Measurements from ENCODE around the gene DVL3. TPM values are rescaled to one million over a fixed set of nuclear protein-coding genes. Genes with fewer than 3 reads are reported as not detected.
A peak's percentile ranks its signal among the peaks of the same experiment; 100 is the strongest.

Gene DVL3
- total RNA-seq, 1 experiment from 2014 or later = 60.7 TPM

GRCh38 chr3:184156522-184156955 is 1.4 kb downstream of the DVL3 start:
- TF ChIP-seq MAX (IDR thresholded peaks at IDR 0.05) (0 out of 2 replicates have a peak, but pooled peaks have one; percentile 16), EGR1 (IDR thresholded peaks at IDR 0.05; ENCODE audit: low read depth) (no peak), CTCF (IDR thresholded peaks at IDR 0.05 in 2 of 3, conservative IDR thresholded peaks at IDR 0.05 in 1 of 3; ENCODE audit: borderline replicate concordance in 1 of 3, insufficient read depth in 1 of 3, low read depth in 2 of 3, low read length in 2 of 3) (no peak), TCF7L2 (IDR thresholded peaks at IDR 0.05; ENCODE audit: borderline replicate concordance, extremely low read depth, insufficient read depth, insufficient read length) (peak; percentile 71)
- H3K9me2 ChIP-seq (ENCODE audit: insufficient read depth) = no peaks in the 10 kb centered on the region
- H3K9ac ChIP-seq (ENCODE audit: low read length) = peak overlapping the region; percentile 82
- CTCF ChIA-PET = no interaction called here
- H4K20me1 ChIP-seq (ENCODE audit: insufficient read depth) = no peaks in the 10 kb centered on the region
- POLR2A ChIA-PET = no interaction called here
- ATAC-seq (peak; percentile 21), DNase-seq (ENCODE audit: low read depth, low spot score) (no peak)
- H3K79me2 ChIP-seq (ENCODE audit: insufficient read depth, low read length) = peaks cover 53% of the 10 kb centered on the region
- intact Hi-C loops (cut with micrococcal nuclease) = no loop called here
- RAD21 ChIA-PET (ENCODE audit: low non-redundant PET in 1 of 2, low total read pairs in 2 of 2, uncharacterized antibody in 2 of 2, unreplicated experiment in 2 of 2) = no interaction called here
- H3K4me3 ChIP-seq (replicated peaks in 1 of 2; ENCODE audit: low read depth in 1 of 2, low read length in 2 of 2) = peak overlapping the region; percentile 82 to 93
- no peaks in the 10 kb centered on the region for H3K36me3 ChIP-seq (ENCODE audit: control insufficient read depth in 1 of 2, insufficient read depth in 2 of 2, low read length in 2 of 2)
- H3K27ac ChIP-seq (ENCODE audit: low read depth, low read length) = peak overlapping the region; percentile 89
- H3K4me2 ChIP-seq (ENCODE audit: low read length) = peak overlapping the region; percentile 84
- H3K4me1 ChIP-seq (ENCODE audit: control insufficient read depth in 1 of 2, insufficient read depth in 2 of 2, low read length in 2 of 2) = peaks cover 7 to 21% of the 10 kb centered on the region in 2 experiments; a peak in 3 of 4 replicates
- H3K9me3 ChIP-seq (ENCODE audit: control insufficient read depth in 1 of 2, insufficient read depth in 1 of 2, low read depth in 1 of 2, low read length in 2 of 2) = no peaks in the 10 kb centered on the region
- BruUV-seq (replicated peaks) = no TSS peak
- no peak overlapping the region for H2AFZ ChIP-seq (ENCODE audit: low read depth, low read length, poor library complexity, severe bottlenecking)
- H3K27me3 ChIP-seq (ENCODE audit: insufficient read depth, low read length) = no peaks in the 10 kb centered on the region

GRCh38 chr3:184157206-184157605 is 2.0 kb downstream of the DVL3 start:
- intact Hi-C loops (cut with micrococcal nuclease) = no loop called here
- no TSS peak for BruUV-seq (replicated peaks)
- H3K27ac ChIP-seq (ENCODE audit: low read depth, low read length) = peak overlapping the region; percentile 89
- TF ChIP-seq MAX (IDR thresholded peaks at IDR 0.05) = no peak
- no peak for TF ChIP-seq ELF1 (IDR thresholded peaks at IDR 0.05; ENCODE audit: borderline replicate concordance, low read depth)
- TF ChIP-seq REST (IDR thresholded peaks at IDR 0.05; ENCODE audit: low read depth) = no peak
- no peak for TF ChIP-seq SRF (IDR thresholded peaks at IDR 0.05; ENCODE audit: low read depth)
- TF ChIP-seq POLR2A (IDR thresholded peaks at IDR 0.05; ENCODE audit: borderline replicate concordance, extremely low read depth, insufficient read depth, insufficient read length) = no peak
- TF ChIP-seq ZFX (IDR thresholded peaks at IDR 0.05) = no peak
- TF ChIP-seq YY1 (IDR thresholded peaks at IDR 0.05; ENCODE audit: extremely low read depth, insufficient replicate concordance, low read depth, low read length) = no peak
- no peak for TF ChIP-seq FOSL1 (IDR thresholded peaks at IDR 0.05; ENCODE audit: low read depth)
- TF ChIP-seq ATF3 (IDR thresholded peaks at IDR 0.05) = no peak
- no peak for TF ChIP-seq SIN3A (IDR thresholded peaks at IDR 0.05; ENCODE audit: low read depth)
- no peak for TF ChIP-seq POLR2AphosphoS5 (IDR thresholded peaks at IDR 0.05; ENCODE audit: low read depth, low read length)
- no peak for TF ChIP-seq CEBPB (IDR thresholded peaks at IDR 0.05; ENCODE audit: low read depth)
- TF ChIP-seq RAD21 (IDR thresholded peaks at IDR 0.05; ENCODE audit: low read depth) = no peak

More at GRCh38 chr3:184157206-184157605, 2.0 kb downstream of the DVL3 start:
- no peak for DNase-seq (ENCODE audit: low read depth, low spot score)
- no peaks in the 10 kb centered on the region for H3K36me3 ChIP-seq (ENCODE audit: control insufficient read depth in 1 of 2, insufficient read depth in 2 of 2, low read length in 2 of 2)
- H3K9ac ChIP-seq (ENCODE audit: low read length) = peak overlapping the region; percentile 82
- H3K27me3 ChIP-seq (ENCODE audit: insufficient read depth, low read length) = no peaks in the 10 kb centered on the region
- H3K79me2 ChIP-seq (ENCODE audit: insufficient read depth, low read length) = peaks cover 53% of the 10 kb centered on the region
- peaks cover 7 to 21% of the 10 kb centered on the region in 2 experiments; a peak in 3 of 4 replicates for H3K4me1 ChIP-seq (ENCODE audit: control insufficient read depth in 1 of 2, insufficient read depth in 2 of 2, low read length in 2 of 2)
- no peak for ATAC-seq
- no peaks in the 10 kb centered on the region for H3K9me2 ChIP-seq (ENCODE audit: insufficient read depth)
- RAD21 ChIA-PET (ENCODE audit: low non-redundant PET in 1 of 2, low total read pairs in 2 of 2, uncharacterized antibody in 2 of 2, unreplicated experiment in 2 of 2) = no interaction called here
- CTCF ChIA-PET = no interaction called here
- POLR2A ChIA-PET = no interaction called here
- no peaks in the 10 kb centered on the region for H4K20me1 ChIP-seq (ENCODE audit: insufficient read depth)
- H3K9me3 ChIP-seq (ENCODE audit: control insufficient read depth in 1 of 2, insufficient read depth in 1 of 2, low read depth in 1 of 2, low read length in 2 of 2) = no peaks in the 10 kb centered on the region
- peak overlapping the region; percentile 84 for H3K4me2 ChIP-seq (ENCODE audit: low read length)
- H2AFZ ChIP-seq (ENCODE audit: low read depth, low read length, poor library complexity, severe bottlenecking) = no peak overlapping the region
- peak overlapping the region; percentile 82 to 93 for H3K4me3 ChIP-seq (replicated peaks in 1 of 2; ENCODE audit: low read depth in 1 of 2, low read length in 2 of 2)
